HG03521 (cell line): ENCODE results near the gene WDTC1.
"Not testable (repeated sequence)": the region's sequence is repeated elsewhere in the genome, so short reads cannot be mapped to it uniquely, and the experiment has no call there.

Experiments used
- ATAC-seq: cut with Tn5 transposase; IDR thresholded peaks from one replicate; pipeline ENCODE4 v1.9.1; 2021; ENCODE audit warnings: mild to moderate bottlenecking, moderate library complexity; ENCODE audit not compliant: unreplicated experiment

The WDTC1 gene

DNA sequence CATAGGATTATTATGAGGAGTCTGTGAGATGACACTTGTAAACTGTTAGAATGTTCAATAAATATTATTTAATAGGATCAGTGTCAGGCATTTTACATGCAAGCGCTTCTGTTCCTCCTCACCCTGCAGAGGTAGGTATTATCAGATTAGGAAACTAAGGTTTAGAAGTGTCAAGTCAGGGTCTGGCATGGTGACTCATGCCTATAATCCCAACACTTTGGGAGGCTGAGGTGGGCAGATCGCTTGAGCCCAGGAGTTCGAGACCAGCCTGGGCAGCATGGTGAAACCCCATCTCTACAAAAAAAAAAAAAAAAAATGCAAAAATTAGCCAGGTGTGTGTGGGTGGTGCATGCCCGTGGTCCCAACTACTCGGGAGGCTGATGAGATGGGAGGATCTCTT lies 9.2 kb downstream of the WDTC1 start:
- ATAC-seq, result not testable (repeated sequence)

GRCh38 chr1:27246194-27246593 lies 11.8 kb downstream of the WDTC1 start:
- no peak for ATAC-seq

DNA sequence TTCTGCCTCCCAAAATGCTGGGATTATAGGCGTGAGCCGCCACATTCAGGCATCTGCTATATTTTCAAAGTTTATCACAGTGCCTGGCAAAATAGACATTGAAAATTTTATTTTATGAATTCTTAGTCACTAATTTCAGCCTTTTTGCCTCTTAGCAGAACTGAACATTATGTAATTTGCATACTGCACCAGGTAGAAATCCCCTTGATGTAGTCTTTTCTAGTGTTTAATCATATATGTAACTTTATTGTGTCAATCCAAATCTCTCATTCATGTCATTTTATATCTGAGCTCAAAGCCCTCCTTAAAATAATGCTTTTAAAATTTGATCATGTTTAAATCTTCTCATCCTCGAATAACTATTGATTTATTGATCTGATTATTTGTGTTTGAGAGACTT lies 19.2 kb downstream of the WDTC1 start:
- no peak for ATAC-seq

GRCh38 chr1:27255136-27255535 lies 20.7 kb downstream of the WDTC1 start:
- ATAC-seq, result no peak

GRCh38 chr1:27257155-27257554 lies 22.7 kb downstream of the WDTC1 start:
- ATAC-seq, result no peak

GRCh38 chr1:27258598-27258997 lies 24.2 kb downstream of the WDTC1 start:
- no peak for ATAC-seq

DNA sequence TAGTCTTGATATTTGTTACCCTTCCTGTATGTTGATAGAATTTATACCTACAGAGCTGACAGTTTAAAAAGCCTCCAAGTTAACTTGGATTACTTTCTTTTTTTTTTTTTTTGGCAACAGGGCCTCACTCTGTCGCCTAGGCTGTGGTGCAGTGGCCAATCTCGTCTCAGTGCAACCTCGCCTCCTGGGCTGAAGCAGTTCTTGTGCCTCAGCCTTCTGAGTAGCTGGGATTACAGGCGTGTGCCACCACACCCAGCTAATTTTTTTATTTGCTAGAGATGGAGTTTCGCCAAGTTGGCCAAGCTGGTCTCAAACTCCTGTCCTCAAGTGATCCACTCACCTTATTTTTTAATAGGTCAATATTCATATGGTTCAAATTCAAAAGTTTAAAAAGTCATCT lies 32.7 kb downstream of the WDTC1 start:
- no peak for ATAC-seq

GRCh38 chr1:27269276-27269675 lies 34.8 kb downstream of the WDTC1 start:
- no peak for ATAC-seq

GRCh38 chr1:27274204-27274603 lies 39.8 kb downstream of the WDTC1 start:
- no peak for ATAC-seq

DNA sequence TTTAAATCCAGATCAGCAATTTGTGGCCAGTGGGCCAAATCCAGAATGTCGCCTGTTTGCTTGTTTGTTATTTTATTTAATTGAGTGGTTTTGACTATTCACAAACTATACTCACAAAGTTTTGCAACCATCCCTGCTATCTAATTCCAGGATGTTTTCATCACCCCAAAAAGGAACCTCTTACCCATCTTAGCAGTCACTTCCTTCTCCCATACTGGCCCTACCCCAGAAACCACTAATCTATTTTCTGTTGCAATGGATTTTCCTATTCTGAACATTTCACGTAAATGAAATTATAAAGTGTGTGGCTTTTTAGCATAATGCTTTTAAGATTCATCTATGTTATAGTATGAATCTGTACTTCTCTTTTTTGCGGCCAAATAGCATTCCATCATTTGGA lies 41.3 kb downstream of the WDTC1 start:
- ATAC-seq, result no peak

- ATAC-seq, result no peak
Observed at GRCh38 chr1:27284425-27285273, 50.2 kb downstream of the WDTC1 start.

- ATAC-seq, result no peak
Observed at GRCh38 chr1:27285274-27285660, 50.8 kb downstream of the WDTC1 start.

- ATAC-seq, result not testable (repeated sequence)
Observed at GRCh38 chr1:27285821-27286220, 51.4 kb downstream of the WDTC1 start.

DNA sequence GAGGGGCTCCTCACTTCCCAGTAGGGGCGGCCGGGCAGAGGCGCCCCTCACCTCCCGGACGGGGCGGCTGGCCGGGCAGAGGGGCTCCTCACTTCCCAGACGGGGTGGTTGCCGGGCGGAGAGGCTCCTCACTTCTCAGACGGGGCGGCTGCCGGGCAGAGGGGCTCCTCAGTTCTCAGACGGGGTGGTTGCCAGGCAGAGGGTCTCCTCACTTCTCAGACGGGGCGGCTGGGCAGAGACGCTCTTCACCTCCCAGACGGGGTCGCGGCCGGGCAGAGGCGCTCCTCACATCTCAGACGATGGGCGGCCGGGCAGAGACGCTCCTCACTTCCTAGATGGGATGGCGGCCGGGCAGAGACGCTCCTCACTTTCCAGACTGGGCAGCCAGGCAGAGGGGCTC lies 54.7 kb downstream of the WDTC1 start:
- ATAC-seq, result not testable (repeated sequence)

DNA sequence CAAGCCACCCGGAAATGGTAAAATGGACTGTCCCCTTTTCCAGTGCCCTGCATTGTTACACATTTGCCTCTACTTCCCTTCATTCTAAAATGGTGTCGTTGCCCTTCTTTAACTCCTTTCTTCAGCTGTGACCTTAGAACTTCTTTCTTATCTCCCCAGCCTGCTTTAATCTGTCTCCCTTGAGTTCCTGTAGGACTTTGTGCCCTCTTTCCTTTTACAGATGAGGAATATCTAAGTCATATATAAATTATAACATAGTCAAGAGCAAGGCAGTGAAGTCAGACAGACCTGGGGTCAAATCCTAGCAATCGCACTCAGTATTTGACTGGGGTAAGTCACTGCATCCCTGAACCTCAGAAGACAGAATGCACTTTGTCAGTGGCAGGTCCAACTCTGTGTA lies 56.1 kb downstream of the WDTC1 start:
- ATAC-seq, result no peak

GRCh38 chr1:27292106-27292505 lies 57.7 kb downstream of the WDTC1 start:
- ATAC-seq, result no peak

- ATAC-seq, result no peak
Observed at GRCh38 chr1:27293915-27294314, 59.5 kb downstream of the WDTC1 start.

GRCh38 chr1:27296773-27297291 lies 62.4 kb downstream of the WDTC1 start:
- no peak for ATAC-seq

DNA sequence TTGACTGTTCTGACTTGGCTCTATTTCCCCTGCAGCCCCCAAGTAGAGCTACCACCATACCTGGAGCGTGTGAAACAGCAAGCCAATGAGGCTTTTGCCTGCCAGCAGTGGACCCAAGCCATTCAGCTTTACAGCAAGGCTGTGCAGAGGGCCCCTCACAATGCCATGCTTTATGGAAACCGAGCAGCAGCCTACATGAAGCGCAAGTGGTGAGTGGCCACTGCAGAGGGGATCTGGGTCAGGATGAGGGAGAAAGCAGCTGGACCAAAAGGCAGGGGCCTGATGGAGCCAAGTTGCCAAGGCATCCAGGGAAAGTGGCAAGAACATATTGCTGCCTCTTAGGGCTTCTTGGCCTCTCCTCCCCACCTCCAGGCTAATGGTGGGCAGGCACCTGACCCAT lies 63.5 kb downstream of the WDTC1 start:
- ATAC-seq, result no peak

GRCh38 chr1:27298632-27299384 lies 64.4 kb downstream of the WDTC1 start:
- no peak for ATAC-seq

GRCh38 chr1:27299385-27300271 lies 65.2 kb downstream of the WDTC1 start:
- no peak for ATAC-seq
